Epithelial cell of esophagus (primary cell): ENCODE results near the gene TTC7B.

Source experiments
- DNase-seq: peaks from one replicate; pipeline ENCODE4 v3.0.0; 2010; ENCODE audit warnings: low read depth
- H3K4me3 ChIP-seq: 2 replicates; pipeline ENCODE4 v1.5.1; 2011; ENCODE audit warnings: mild to moderate bottlenecking, low read length, control low read depth
- TF ChIP-seq, protein P1 (sequence below): IDR thresholded peaks from 2 replicates; pipeline ENCODE4 v1.5.1; 2011; ENCODE audit warnings: low read depth, mild to moderate bottlenecking, low read length, control low read depth, inconsistent platforms; ENCODE audit not compliant: insufficient read depth; ENCODE audit errors: missing control alignments

Gene TTC7B

GRCh38 chr14:90560558-90560957 lies 255.7 kb downstream of the TTC7B start:
- no peak for DNase-seq
- H3K4me3 ChIP-seq = no peak overlapping the region
- TF ChIP-seq, protein P1, sequence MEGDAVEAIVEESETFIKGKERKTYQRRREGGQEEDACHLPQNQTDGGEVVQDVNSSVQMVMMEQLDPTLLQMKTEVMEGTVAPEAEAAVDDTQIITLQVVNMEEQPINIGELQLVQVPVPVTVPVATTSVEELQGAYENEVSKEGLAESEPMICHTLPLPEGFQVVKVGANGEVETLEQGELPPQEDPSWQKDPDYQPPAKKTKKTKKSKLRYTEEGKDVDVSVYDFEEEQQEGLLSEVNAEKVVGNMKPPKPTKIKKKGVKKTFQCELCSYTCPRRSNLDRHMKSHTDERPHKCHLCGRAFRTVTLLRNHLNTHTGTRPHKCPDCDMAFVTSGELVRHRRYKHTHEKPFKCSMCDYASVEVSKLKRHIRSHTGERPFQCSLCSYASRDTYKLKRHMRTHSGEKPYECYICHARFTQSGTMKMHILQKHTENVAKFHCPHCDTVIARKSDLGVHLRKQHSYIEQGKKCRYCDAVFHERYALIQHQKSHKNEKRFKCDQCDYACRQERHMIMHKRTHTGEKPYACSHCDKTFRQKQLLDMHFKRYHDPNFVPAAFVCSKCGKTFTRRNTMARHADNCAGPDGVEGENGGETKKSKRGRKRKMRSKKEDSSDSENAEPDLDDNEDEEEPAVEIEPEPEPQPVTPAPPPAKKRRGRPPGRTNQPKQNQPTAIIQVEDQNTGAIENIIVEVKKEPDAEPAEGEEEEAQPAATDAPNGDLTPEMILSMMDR = no peak

GRCh38 chr14:90559811-90560492 lies 256.3 kb downstream of the TTC7B start:
- no peak overlapping the region for H3K4me3 ChIP-seq
- TF ChIP-seq, protein P1 = no peak
- DNase-seq = no peak

DNA sequence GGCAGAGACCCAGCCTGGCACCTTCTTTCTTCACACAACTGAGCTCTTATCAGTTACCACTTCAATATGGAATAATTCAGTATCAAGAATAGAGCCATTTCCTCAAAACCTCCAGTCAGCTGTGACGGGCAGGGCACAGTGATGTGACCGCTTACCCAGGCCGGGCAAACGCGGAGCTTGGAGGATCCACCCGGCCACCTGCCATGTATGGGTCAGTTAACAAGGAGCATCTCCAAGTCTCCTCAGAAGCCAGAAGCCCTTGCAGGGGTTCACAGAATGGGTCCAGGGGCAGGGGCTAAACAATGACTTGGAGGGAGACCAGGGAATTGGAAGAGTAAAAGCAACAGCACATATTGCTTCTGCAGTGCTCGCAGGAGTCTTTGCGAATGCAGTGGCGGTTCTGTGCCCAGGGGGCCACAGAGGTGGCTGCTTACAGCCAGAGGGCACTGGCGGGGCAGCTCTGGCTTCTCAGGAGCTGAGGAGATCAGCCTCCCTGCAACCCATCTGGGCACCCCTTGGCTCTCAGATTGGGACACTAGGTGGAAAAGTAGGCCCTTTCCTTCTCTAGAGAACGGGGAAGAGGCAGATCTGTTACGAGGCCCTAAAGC lies 257.1 kb downstream of the TTC7B start:
- no peak overlapping the region for H3K4me3 ChIP-seq
- no peak for DNase-seq
- TF ChIP-seq, protein P1 = no peak

GRCh38 chr14:90558041-90558982 lies 257.9 kb downstream of the TTC7B start:
- TF ChIP-seq, protein P1 = no peak
- H3K4me3 ChIP-seq = no peak overlapping the region
- no peak for DNase-seq

DNA sequence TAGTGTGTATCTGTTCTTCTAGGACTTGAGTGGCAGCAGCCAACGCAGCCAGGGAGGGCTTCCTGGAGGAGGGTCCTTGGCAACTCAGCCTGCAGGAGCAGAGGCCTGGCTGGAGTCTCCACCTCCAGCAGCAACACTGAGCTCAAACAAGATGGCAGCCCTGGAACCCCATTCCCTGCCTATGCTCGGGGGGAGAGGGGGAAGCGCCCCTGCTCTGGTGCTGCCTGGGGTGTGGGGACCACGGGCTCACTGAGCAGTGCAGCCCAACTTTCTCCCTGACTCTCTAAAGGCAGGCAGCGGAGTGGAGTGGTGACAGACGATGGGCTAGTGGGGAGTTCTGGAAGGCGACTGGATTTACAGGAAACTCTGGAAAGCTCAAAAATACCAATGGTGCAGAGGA lies 258.7 kb downstream of the TTC7B start:
- DNase-seq = no peak
- TF ChIP-seq, protein P1 = no peak
- H3K4me3 ChIP-seq = no peak overlapping the region

DNA sequence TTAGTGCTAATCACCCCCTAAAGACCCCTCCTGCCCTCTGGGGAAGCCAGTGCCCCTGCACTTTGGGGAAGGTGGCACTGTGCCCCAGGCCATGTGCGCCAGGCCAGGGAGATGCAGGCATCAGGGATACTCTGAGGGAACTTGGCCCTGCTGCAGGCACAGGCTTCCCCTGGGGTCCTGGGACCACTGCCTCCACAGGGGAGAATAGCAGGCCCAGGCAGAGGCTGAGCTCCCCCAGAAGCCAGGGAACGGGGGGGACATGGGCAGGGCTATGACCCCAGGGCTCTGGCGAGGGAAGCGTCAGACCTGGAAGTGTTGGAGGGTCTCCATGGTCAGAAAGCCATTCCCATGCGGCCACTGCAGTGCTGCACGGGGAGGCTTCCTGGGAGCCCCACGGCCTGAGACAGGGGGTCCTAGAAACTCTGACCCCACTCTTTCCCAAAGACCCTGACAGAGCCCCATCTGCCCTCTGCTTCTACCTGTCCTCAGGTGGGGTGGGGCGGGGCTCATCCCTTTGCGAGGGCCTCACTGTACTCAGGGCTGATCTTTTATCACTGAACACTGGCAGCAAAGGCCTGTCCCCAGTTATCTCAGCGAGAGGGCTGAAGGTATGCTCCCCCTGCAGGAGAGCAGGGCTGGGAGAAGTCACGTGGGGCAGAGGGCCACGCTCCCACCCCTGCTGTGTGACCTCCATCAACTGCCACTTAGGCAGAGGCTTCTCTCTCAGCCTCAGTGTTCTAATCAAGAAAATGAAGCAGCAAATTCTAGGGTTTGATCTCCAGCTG lies 259.4 kb downstream of the TTC7B start:
- TF ChIP-seq, protein P1 = no peak
- DNase-seq = no peak
- no peak overlapping the region for H3K4me3 ChIP-seq
